ENCODE results near the gene FANCG.

FANCG gene

DNA sequence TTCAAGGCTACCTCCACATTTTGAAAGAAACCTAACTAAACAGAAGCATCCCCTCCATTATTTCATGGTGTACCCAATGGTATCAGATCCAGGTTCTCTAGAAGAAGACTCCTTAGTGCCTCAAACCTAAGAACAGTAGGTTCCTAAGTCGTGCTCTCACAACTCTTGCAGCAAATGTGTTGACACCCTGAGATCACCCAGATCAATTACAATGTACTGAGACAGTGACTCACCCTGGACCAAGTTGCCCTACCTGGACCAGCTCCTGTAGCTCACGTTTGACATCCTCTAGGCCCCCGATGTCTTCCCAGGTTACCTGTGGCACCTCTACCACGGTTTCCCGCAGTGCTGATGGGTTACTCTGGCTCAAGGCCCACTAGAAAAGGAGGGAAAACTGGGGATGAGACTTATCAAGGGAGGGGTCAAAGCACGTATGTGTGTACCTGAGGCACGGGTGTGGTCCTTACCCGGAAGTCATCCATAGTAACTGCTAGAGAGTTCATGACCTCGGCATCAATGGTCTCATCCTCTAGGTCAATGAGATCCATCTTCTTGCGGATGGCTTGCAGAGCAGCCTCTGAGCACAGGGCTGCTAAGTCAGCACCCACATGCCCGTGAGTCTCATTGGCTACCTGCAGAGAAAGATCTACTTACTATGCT lies 19.1 kb downstream of the FANCG start:
- DNase-seq (ENCODE audit: low read depth) = no peak

DNA sequence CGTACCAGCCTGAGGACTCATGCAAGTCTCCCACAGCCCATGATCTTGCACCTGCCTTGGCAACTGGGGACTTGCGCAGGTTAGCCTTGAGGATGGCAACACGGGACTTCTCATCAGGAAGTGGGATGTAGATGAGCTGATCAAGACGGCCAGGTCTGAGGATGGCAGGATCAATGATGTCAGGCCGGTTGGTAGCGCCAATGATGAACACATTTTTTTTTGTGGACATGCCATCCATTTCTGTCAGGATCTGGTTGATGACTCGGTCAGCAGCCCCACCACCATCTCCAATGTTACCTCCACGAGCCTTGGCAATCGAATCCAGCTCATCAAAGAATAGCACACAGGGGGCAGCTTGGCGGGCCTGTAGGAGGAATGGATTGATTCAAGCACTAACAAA lies 20.3 kb downstream of the FANCG start:
- DNase-seq (ENCODE audit: low read depth) = no peak

DNA sequence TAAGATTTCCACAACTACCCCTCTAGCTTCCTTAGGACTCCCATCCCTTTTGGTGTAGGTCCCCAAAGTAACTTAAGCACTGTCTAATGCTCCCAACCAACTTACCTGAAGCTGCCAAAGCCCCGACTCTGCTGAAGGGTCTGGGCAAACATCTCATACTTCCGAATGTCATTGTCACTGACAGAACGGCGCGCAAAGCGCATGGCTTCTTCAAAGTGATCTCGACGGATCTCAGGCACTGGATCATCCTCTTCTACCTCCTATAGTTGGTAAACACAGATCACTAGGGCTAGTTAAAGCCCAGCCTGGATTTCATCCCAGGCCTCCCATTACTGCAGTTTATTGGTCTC lies 22.5 kb downstream of the FANCG start:
- DNase-seq (ENCODE audit: low read depth) = no peak

DNA sequence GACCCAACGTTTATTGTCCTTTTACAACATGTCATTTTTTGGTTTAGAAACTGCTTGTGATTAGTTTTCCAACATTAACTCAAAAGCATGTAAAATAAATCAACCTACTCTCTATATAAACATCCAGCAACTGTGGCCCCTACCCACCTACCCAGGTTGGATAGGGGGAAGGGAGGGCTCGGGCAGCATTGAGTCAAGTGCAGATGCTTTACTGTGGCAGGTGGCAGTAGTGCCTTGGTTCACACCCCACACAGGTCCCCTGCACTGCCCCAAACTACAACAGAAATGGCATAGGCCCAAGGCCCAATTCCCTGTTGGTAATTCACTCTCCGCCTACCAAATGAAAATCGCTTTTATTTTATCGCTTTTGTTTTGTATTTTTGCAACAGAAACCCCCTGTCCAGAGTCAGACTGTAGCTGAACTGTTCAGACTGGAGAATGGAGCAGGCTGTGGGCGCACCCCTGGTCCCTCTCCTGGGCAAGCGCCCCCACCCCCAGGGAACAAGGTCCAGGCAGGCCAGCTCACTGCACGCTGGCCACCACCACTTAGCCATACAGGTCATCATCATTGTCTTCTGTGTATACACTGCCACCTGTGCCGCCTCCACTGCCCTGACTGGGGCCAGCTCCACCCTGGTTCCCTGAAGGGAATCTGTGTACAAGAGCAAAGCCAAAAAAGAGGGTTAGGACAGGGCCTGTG lies 23.0 kb downstream of the FANCG start:
- no peak for DNase-seq (ENCODE audit: low read depth)

DNA sequence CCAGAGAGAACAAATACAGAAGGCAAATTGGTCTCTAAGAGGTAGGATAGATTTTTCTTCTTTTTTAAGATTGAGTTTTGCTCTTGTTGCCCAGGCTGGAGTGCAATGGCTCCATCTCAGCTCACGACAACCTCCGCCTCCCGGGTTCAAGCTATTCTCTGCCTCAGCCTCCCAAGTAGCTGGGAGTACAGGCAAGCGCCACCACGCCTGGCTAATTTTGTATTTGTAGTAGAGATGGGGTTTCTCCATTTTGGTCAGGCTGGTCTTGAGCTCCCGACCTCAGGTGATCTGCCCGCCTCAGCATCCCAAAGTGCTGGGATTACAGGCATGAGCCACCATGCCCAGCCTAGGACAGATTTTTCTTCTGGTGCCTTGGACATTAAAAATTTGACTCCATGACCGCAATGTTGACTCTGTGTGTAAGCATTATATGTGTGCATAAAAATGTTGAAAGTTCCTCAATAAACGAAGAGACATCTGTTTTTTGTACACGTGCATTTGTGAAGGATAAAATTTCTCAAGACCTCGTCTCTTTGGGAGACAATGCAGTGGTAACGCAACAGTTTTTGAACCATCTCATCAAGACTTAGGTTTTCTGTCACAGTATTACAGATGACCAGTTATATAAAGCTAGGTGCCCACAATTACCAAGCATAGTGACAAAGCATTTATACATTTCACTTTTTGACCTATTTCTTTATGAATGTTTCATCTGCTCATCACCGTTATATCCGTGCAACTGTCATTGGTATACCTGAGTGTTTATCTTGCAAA lies 24.7 kb downstream of the FANCG start:
- DNase-seq (ENCODE audit: low read depth) = no peak

DNA sequence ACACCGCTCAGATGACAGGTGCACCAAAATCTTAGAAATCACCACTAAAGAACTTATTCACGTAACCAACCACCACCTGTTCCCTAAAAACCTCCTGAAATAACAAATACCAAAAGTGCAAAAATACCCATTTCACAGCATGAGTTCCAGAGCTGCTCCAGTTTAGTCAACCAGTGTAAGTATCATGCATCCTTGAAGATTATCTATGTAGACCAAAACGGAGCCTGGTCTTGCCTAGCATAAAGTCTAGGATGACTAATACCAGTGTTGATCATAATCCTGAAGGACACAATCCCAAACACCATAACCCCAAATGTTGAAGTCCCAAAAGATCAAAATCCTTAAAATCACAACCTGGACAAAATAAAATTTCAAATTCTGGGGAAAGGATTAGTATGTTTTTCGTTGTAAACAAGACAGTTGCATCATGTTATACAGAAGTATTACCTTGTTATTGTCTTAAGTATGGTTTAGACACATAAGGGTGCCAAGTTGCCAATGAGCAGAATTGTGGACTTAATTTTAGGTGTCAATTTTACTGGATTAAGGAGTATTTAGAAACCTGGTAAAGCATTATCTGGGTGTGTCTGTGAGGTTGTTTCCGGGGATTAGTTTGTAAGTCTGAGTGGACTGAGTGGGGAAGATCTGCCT lies 25.4 kb downstream of the FANCG start:
- no peak for DNase-seq (ENCODE audit: low read depth)

DNA sequence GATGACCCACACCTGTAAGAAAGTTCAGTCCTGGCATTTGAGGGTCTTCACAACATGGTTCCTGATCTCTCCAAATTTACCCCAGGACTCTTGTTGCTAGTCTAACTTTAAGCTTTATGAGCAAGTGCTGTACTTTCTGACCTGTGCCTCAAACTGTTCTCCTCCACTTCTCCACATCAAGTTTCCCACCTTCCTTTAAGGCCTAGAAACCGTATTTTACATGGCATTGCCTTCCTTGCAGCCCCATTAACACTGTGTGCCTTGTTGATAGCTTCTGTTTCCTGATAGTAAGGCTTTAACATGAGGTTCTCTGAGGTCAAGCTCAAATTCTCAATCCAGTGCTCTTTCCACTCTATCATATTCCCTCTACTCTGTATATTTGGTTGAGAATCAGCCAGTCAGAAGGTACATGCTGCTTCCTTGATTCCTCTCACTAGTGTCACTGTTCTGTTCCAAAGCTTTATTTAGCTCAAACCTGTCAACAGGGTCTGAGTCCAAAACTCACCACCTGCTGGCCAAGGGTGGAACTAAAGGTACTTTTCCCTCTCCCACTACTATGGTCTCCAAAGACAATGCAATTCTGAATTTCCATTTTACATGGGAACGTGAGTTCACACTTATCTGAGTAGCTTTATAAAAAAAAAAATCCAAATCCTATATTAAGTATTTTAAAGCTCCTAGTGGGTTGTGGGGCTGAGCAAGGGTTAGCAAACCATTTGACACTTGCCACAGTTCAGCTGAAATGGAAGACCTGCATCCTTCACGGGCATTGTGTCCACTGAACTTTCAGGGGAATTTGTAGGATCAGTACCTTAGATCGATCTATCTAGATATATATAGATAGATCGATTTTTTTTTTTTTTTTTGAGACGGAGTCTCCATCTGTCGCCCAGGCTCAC lies 28.4 kb downstream of the FANCG start:
- peak; percentile 22 for DNase-seq (ENCODE audit: low read depth)

DNA sequence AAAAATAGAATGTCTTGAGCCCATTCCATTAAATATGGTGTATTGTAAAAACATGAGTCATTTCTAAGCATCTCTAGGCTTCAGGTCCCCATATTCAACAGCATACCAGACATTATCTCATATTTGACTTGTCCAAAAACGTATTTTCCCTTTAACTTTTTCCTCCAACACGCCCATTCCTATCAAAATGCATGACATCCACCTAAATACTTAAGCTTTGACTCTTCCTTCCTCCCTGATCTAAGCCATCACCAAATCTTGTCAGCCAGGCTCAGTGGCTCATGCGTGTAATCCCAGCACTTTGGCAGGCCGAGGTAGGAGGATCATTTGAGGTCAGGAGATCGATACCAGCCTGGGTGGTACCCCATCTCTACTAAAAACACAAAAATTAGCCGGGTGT lies 31.2 kb downstream of the FANCG start:
- no peak for DNase-seq (ENCODE audit: low read depth)

DNA sequence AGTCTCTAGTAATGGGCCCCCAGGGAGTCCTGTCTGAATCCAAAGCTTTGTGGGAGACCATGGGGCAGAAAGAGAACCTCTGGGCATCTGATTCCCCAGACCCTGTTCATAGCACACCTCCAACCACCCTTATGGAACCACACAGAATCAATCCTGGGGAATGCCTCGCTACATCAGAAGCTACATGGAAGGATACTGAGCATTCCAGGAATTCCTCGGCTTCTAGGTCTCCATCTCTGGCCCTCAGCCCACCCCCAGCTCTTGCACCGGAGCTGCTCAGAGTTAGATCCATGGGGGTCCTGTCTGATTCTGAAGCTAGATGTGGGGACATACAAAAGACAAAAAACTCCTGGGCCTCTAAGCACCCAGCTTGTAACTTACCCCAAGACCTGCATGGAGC lies 35.7 kb downstream of the FANCG start:
- DNase-seq (ENCODE audit: low read depth) = no peak

DNA sequence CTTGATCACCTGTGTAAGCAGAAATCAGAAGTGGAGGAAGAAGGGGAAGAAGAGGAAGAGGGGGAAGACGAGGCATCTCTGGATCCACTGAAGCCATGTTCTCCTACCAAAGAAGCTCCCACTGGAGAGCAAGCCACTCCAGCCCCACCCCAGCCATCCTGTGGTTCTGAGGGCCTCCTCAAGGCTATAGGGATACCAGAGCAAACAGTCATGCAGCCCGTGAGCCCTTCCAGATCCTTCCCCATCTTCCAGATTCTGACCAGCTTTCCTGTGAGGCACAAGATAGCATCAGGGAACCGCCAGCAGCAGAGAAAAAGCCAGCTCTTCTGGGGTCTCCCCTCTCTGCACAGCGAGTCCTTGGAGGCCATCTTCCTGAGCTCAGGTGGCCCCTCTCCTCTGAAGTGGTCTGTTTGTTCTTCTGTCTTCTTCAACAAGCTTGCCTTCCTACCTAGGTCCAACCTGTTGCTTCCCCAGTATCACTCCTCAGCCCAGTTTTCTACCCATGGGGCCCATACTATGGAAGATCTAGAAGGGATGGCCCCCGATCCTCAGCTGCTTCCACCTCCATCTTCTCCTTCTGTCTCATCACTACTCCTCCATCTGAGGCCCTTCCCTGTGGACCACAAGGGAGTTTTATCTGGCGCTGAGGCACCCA lies 36.7 kb downstream of the FANCG start:
- no peak for DNase-seq (ENCODE audit: low read depth)

DNA sequence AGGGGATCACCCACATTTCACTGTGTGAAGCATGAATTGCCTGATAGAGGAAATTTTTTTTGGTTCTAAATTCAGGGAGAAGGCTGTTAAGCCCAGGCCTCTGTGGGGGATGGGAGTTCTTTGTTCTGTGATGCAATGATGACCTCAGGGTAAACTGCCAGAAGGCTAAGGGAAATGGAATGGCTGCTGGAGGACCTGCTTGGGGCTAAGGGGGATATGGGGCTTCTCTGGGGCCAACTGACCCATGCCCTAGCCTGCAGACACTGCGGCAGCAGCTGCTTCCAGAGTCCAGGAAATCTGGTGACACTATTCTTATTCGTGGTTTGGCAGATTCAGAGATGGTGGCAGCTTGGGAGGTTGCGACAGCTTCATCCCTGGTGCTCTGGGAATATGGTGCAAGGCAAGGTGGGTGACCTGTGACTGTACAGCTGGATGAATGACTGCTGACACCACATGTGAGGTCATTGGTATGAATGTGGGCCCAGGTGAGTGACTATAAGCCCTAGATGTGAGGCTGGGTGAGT lies 37.6 kb downstream of the FANCG start:
- DNase-seq (ENCODE audit: low read depth) = no peak

DNA sequence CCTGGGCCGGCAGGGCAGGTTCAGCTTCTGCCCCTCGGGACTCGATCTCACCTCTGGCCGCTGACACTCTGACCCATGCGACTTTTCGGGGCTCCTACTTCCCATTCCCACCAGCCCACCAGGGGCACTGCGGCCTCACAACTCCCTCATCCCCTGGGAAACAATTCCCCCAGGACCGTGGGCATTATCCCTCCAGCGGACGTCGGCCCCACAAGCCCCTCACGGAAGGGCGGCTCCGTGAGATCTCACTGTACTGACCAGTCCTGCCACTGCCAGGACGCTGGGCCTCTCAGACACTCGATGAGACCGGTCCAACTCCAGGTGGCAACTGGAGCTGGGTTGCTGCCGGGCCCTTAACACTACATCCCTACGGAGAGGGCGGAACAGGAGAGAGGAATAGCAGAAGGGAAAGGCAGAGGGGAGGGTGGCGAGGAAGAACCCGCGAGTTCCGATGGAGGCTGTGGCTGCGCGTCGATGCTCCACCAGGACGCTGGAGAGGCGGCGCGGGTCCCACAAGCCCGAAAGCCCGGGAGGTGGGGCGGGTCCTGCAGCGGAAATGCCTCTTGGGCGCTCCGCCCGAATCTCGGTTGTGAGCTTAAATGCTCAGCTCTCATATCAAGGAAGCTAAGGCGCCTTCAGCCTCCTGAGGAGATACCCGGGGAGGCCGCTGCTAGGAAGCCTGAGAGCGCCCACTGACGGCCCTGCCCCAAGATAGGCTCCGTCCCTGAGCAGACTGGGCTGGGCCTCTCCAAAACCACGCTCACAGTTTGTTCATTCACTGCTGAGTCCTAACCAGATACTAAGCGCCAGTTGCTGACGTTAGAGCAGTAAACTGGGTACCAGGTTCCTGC lies 43.7 kb downstream of the FANCG start:
- peak; percentile 5 for DNase-seq (ENCODE audit: low read depth)

DNA sequence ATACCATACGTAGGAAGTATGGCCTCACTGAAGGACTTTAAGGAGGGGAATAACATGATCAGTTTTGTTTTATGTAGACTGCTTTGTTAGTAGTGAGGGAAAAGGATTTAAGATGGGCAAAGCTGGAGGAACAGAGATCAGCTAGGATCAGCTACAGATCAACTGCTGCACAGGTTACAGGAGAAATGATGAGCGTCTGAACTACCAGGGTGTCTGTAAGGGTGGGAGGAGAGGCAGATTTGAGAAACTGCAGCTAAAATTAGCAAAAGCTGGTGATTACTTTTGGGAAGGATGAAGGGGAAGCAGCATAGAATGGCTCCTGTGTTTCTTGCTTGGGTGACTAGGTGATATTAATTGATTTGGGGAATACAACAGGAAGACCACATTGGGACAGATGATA lies 46.6 kb downstream of the FANCG start:
- no peak for DNase-seq (ENCODE audit: low read depth)

DNA sequence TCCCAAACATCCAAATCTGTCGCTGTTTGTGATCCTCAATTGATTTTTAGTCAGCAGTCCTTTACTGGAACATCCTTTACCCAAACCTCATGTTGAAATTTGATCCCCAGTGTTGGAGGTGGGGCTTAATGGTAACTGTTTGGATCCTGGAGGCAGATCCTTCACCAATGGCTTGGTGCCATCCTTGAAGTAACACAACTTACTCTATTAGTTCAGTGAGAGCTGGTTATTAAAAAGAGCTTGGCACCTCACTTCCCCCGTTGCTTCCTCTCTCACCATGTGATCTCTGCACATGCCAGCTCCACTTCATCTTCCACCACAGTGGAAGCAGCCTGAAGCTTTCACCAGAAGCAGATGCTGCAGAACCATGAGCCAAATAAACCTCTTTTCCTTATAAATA lies 49.9 kb downstream of the FANCG start:
- DNase-seq (ENCODE audit: low read depth) = no peak

DNA sequence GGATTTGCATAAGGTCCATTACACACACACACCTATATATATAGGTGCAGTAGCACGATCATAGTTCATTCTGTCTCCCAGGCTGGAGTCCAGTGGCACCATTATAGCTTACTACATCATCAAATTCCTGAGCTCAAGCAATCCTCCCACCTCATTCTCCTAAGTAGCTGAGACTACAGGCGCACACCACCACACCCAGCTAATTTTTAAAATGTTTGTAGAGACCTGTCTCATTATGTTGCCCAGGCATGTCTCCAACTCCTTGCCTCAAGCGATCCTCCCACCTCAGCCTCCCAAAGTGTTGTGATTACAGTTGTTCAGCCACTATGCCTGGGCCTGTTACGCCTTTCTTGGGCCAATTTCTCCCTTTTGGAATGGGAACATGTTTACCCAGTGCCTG lies 50.5 kb downstream of the FANCG start:
- no peak for DNase-seq (ENCODE audit: low read depth)

DNA sequence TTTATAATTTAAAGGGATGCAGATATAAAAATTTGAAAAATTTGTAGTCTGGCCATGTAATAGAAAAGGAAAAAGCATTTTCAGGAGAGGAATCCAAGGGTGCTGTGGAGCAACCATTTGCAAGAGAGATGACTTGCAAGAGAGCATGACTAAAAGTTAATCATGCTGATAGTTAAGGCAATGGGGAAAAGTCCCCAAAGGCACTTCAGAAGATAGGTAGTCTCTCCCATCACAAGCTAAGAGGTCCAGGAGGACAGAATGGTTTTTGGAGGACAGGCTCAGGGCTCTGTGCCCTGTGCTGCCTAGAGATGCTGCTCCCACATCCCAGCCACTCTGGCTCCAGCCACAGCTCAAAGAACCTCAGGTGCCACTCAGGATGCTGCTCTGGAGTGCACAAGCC lies 51.4 kb downstream of the FANCG start:
- DNase-seq (ENCODE audit: low read depth) = no peak

DNA sequence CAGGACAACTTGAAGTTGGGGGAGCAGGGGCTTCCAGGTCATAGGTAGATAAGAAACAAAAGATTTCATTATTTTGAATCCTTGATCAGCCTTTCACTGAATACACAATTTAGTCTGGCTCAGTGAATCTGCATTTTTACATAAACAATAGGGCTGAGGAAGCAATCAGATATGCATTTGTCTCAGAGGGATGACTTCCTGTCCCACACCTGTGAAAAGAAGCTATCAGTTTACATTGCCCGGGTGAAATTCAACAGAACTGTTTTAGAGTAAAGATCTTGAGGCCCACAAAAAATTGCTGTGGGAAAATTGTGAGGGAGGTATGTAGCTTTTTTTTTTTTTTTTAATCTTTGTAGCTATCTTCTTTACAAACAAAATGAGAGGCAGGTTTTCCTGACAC lies 51.9 kb downstream of the FANCG start:
- no peak for DNase-seq (ENCODE audit: low read depth)

DNA sequence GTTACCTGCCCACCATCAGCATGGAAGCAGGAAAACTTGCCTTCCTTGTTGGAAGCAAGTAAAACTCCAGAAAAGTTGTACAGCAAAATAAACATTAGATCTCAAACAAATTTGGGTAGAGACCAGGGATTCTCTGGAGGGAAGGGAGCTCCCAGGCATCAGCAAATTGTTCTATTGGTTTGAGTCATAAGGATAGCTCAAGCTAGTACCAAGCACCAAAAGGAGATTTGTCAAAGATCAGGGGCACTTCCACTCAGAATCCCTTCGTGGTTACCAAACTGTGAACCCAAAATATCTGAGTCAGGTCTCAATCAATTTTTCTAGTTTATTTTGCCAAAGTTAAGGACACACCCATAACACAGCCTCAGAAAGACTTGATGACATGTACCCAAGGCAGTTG lies 52.4 kb downstream of the FANCG start:
- no peak for DNase-seq (ENCODE audit: low read depth)

DNA sequence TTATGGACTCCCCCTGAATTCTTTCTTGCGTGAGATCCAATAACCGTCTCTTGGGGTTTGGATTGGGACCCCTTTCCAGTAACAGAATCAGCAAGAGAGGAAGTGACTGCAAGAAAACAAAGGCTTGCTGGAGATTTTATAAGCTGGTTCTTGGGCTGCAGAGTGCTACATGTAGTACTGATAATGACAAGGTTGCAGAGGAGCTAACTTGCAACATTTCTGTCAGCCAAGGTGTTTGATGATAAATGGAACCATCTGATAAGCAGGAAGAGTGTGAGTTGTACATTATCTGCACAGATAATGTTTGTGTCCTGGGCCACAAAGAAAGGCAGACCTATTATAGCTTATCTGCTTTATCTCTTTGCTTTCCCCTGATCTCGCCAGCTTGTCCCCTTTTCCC lies 53.1 kb downstream of the FANCG start:
- DNase-seq (ENCODE audit: low read depth) = no peak

Measured in stimulated activated CD8-positive, alpha-beta memory T cell treated with anti-CD3 and anti-CD28 coated beads, Interleukin-7, amount 100 ng/mL, for 24 hours (primary cell).